Urothelium cell line (cell line): ENCODE results near the gene CLIC3.
"Not testable (repeated sequence)": the region's sequence is repeated elsewhere in the genome, so short reads cannot be mapped to it uniquely, and the experiment has no call there.

ENCODE experiments used
- DNase-seq: peaks from one replicate; pipeline ENCODE4 v3.0.0; 2011; ENCODE audit warnings: low spot score, mixed read lengths
- FAIRE-seq: peaks from 2 replicates; lab custom pipeline; 2011; peaks lifted over from hg19 to GRCh38; lab: Jason Lieb, UNC

CLIC3 gene

GRCh38 chr9:137006116-137007003 is 10.0 kb upstream of the CLIC3 start:
- FAIRE-seq (no peak), DNase-seq (no peak)

- FAIRE-seq = not testable (repeated sequence)
Observed at GRCh38 chr9:137004285-137004684, 7.9 kb upstream of the CLIC3 start.

GRCh38 chr9:137002646-137003041 is 6.3 kb upstream of the CLIC3 start:
- DNase-seq (no peak), FAIRE-seq (no peak)

More at GRCh38 chr9:137004285-137004684, 7.9 kb upstream of the CLIC3 start:
- not testable (repeated sequence) for DNase-seq

- no peak for DNase-seq
- no peak for FAIRE-seq
Observed at GRCh38 chr9:137001857-137002645, 5.7 kb upstream of the CLIC3 start.

GRCh38 chr9:137000177-137000930 is 4.0 kb upstream of the CLIC3 start:
- DNase-seq = no peak
- no peak for FAIRE-seq

- DNase-seq = no peak
- FAIRE-seq = no peak
Observed at GRCh38 chr9:136997830-136998234, 1.5 kb upstream of the CLIC3 start.

GRCh38 chr9:136997371-136997770 is 1.0 kb upstream of the CLIC3 start:
- no peak for DNase-seq
- no peak for FAIRE-seq

- DNase-seq = peak; percentile 34
- FAIRE-seq = no peak
Observed at GRCh38 chr9:136995772-136996311, 526 bp downstream of the CLIC3 start.

- no peak for DNase-seq
- FAIRE-seq = no peak
Observed at GRCh38 chr9:136995362-136995761, 1.0 kb downstream of the CLIC3 start.

- DNase-seq = no peak
Observed at GRCh38 chr9:136994888-136995230, 1.5 kb downstream of the CLIC3 start.

GRCh38 chr9:136994180-136994887 is 2.0 kb downstream of the CLIC3 start:
- no peak for FAIRE-seq
- DNase-seq = no peak

More at GRCh38 chr9:136994888-136995230, 1.5 kb downstream of the CLIC3 start:
- FAIRE-seq = no peak

- DNase-seq = no peak
- no peak for FAIRE-seq
Observed at GRCh38 chr9:136992819-136993369, 3.5 kb downstream of the CLIC3 start.

- FAIRE-seq (no peak), DNase-seq (peak; percentile 98)
Observed at GRCh38 chr9:136991993-136992818, 4.2 kb downstream of the CLIC3 start, which contains the start of gene PAXX. TSS of gene PAXX (plus strand) at chr9:136992422. CDS start at chr9:136992444, 22 bp downstream.

GRCh38 chr9:136990242-136990911 is 6.0 kb downstream of the CLIC3 start:
- FAIRE-seq (no peak), DNase-seq (no peak)

GRCh38 chr9:136988872-136989271 is 7.5 kb downstream of the CLIC3 start:
- DNase-seq (no peak), FAIRE-seq (no peak)

- DNase-seq (no peak), FAIRE-seq (no peak)
Observed at GRCh38 chr9:136985853-136986252, 10.5 kb downstream of the CLIC3 start.

- DNase-seq = no peak
- FAIRE-seq = no peak
Observed at GRCh38 chr9:136985027-136985602, 11.3 kb downstream of the CLIC3 start.

- FAIRE-seq (no peak), DNase-seq (no peak)
Observed at GRCh38 chr9:136984464-136985026, 11.8 kb downstream of the CLIC3 start.
